H1 (cell line): Measurements from ENCODE around the gene TSR1. TPM values are rescaled to one million over a fixed set of nuclear protein-coding genes. Genes with fewer than 3 reads are reported as not detected.

Experiments
- ASH2L ChIP-seq: fragments of 200-600, 300-600 bp; sonication (generic); IDR thresholded peaks from one replicate; pipeline ENCODE4 v1.7.1; 2017; ENCODE audit warnings: low read length
- CREB1 ChIP-seq: IDR thresholded peaks from 2 replicates; pipeline ENCODE4 v1.6.1; 2012; ENCODE audit warnings: inconsistent platforms
- CTCF ChIP-seq, 3 experiments: IDR thresholded peaks; 1 replicate in 2 of 3; 2 replicates in 1 of 3; pipeline versions ENCODE4 v1.5.1 to v1.6.1; 2011; ENCODE audit warnings: low read length in 3 of 3, mild to moderate bottlenecking in 3 of 3, inconsistent platforms in 2 of 3, low read depth in 1 of 3, moderate library complexity in 1 of 3; ENCODE audit not compliant: insufficient read depth in 1 of 3; ENCODE audit errors: control extremely low read depth in 1 of 3
- RFX5 ChIP-seq: IDR thresholded peaks from 2 replicates; pipeline ENCODE4 v1.6.1; 2011; ENCODE audit warnings: low read depth, low read length, improper control_type of control experiment, borderline replicate concordance
- SP1 ChIP-seq: IDR thresholded peaks from 2 replicates; pipeline ENCODE4 v1.6.1; 2011; ENCODE audit warnings: low read depth, low read length
- TEAD4 ChIP-seq: IDR thresholded peaks from 2 replicates; pipeline ENCODE4 v1.6.1; 2012; ENCODE audit warnings: low read depth, low read length, inconsistent platforms, mixed read lengths
- polyA plus RNA-seq, 7 experiments: library from polyadenylated mRNA; depleted of rRNA in 3 of 7; stranded (reverse) in 5 of 7; unstranded in 2 of 7; fragments of >200 nt in 5 of 7; fragments of 200-250 nt in 2 of 7; gene quantifications; 1 replicate in 5 of 7; 2 replicates in 1 of 7; 4 replicates in 1 of 7; pipeline versions ENCODE4 v1.2.1 to v1.2.3, GENCODE V29; 2011 to 2013; ENCODE audit warnings: missing spikeins in 2 of 7, mixed read lengths in 2 of 7
- total RNA-seq: library from RNA; stranded (reverse); fragmentation: NEBNext Ultra II Directional; extraction: Animal tissue kit (Norgen Biotek cat#: 25700); gene quantifications from 2 replicates; pipeline ENCODE4 v1.2.1, GENCODE V29; 2021
- TF ChIP-seq, protein P1 (sequence below): IDR thresholded peaks from 2 replicates; pipeline ENCODE4 v1.6.1; 2012; ENCODE audit warnings: inconsistent platforms

Gene TSR1
- total and polyA plus RNA-seq, 2 of the 8 experiments (the other 6 are each of a cell fraction or from before 2014, with no cell fraction given), result 14.5 to 69.7 TPM

- TF ChIP-seq CTCF (IDR thresholded peaks at IDR 0.05; ENCODE audit: control extremely low read depth in 1 of 3, insufficient read depth in 1 of 3, low read depth in 1 of 3, low read length in 3 of 3), result no peak
- TF ChIP-seq ASH2L, result no peak
- no peak for TF ChIP-seq CREB1
- no peak for TF ChIP-seq SP1
- TF ChIP-seq TEAD4, result no peak
- TF ChIP-seq, protein P1, sequence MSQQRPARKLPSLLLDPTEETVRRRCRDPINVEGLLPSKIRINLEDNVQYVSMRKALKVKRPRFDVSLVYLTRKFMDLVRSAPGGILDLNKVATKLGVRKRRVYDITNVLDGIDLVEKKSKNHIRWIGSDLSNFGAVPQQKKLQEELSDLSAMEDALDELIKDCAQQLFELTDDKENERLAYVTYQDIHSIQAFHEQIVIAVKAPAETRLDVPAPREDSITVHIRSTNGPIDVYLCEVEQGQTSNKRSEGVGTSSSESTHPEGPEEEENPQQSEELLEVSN, result no peak
- TF ChIP-seq RFX5, result no peak
These were observed 37.1 kb downstream of the TSR1 start (continued) for GRCh38 chr17:2299136-2299535.
